Raji (cell line): Measurements from ENCODE around the gene GNG14.
A peak's percentile ranks its signal among the peaks of the same experiment; 100 is the strongest.

Experiments
- POLR2A ChIP-seq: IDR thresholded peaks from 2 replicates; pipeline ENCODE4 v1.6.1; 2011; ENCODE audit warnings: low read depth, low read length, control low read depth; ENCODE audit not compliant: insufficient read depth

Gene GNG14

DNA sequence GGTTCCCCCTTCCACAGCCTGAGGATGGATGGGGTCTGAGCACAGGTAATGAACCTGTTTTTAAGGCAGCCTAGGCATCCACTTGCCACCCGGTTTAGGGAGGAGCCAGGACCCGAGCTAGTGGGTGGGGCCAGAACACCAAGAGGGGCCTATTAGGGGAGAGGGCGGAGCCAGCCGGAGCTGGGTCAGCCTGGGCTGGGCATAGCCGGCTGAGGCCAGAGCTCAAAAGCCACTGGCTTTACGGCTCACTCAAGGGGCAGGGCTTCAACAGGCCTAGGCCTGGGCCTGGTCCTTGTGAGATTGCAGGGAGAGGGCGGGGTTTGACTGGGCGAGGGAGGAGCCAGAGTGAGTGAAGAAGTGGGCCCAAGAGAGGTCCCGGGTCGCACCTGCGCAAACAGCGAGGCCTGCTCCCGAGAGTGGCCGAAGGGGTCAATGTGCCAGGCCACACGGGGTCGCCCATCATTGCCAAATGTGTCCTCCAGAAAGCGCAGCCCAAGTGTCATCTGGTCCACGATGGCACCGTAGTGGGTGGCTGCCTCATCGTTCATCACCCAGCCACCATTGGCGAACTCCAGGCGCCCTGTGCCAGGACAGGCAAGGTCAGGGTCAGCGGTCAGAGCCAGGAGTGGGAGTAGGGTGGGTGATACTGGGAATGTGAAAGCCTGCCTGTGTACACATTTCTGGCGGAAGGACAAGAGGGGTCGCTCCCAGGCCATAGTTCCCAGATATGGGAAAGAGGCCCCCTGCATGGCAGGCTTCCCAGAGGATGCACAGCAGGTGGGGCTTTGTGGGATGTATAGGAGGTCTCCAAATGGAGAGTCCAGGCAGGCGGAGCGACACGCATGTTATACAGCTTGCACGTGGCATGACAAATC is 23.2 kb upstream of the GNG14 start:
- TF ChIP-seq POLR2A: no peak

DNA sequence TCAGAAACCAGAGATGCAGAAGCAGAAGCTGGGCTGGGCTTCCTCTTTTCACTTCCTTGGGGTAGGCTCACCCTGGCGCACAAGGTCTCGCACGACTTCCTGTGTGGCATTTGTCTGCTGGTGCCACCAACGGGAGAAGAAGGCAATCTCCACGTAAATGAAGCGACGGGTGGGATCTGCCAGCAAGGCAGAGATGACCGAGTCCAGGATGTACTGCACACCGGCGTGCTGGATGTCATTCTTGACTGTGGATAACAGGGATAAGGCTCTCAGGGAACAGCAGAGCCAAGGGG is 22.6 kb upstream of the GNG14 start:
- TF ChIP-seq POLR2A: peak; percentile 74

DNA sequence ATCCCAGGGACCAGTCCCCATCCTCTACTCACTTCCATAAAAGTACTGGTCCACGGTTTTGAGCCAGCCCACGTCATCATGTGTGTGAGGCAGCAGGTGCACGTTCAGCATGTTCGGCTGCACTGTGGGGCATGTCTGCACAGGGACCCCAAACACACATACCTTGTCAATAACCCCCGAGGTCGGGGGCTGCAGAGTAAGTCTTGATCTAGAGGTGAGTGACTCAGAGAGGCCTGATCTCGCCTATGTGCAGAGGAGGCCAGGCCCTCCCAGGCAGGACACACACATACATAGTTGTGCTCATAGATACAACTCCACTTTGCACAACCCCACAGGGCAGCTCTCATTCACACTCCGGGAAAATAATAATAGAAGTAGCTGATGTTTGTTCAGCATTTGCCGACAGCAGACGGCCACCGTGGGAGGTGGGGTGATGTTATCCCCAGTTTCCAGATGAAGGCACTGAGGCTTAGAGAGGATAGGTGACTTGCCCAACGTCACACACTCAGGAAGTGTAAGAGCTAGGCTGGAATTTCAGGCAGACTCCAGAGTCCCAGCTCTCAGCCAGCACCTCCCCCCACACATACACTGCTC is 22.0 kb upstream of the GNG14 start:
- no peak for TF ChIP-seq POLR2A

DNA sequence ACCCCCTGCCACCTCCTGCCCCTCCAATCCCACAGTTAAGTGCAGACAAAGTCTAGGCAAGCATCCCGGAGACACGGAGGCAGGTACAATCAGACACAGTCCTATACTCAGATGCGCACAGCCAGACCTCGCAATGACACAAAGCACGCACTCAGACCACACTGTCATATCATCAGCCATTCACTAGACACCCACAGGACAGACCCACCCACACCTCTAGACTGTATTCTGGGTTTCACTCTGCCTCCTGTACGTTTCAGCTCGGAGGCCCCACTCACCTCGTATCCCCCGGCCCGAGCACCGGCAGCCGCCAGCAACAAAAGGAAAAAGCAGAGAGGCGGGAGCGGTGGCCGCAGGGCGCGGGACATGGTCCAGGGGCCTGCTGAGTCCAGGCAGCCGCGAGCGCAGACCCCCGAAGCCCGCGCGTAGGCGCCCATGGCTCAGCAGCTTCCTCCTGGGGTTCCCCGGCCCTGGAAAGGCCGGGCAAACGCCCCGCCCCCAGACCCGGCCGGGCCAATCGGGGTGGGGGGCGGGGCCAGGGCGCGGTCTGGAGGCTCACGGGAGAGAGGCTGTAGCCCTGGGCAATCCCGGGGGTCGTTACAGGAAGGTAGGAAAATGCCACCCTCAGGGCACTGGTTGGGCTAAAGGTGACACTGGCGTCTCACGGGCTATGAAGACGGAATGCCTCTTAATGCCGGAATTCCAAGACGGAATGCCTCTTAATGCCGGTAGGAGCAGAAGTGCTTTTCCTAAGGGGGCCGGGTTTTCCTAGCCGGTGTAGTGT is 21.3 kb upstream of the GNG14 start, which contains the start of the genes MAN2B1 and WDR83:
Gene MAN2B1 (minus strand): TSS at position 478 of the 784 bp plus-strand sequence. CDS start 41 bp downstream, at position 437.
Gene WDR83 (plus strand): TSS at position 543 of the 784 bp plus-strand sequence. CDS start 2,984 bp downstream, outside the sequence.
- peak; percentile 77 for TF ChIP-seq POLR2A

DNA sequence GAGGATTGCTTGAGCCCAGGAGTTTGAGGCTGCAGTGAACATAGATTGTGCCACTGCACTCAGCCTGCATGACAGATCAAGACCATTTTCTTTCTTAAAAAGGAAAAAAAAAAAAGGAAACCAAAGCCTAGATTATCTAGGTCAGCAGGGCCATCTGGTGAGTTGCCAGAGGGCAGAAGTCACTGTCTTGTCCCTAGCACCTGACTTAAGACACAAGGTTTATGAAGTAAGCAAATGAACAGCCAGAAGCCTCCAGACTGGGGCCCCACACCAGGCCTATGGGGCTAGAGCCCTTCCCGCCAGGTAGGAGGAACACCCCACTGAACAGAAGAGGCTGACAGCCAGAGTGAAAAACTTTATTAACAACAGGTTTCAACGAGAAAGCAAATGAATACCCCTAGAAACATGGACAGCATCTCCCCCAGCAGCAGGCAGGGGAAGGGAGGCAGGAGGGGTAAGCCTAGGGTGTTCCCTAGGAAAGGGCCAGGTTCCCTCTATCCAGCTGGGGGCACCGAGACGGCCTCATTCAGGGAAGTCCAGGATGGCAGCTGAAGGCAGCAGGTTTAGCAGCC is 20.0 kb upstream of the GNG14 start:
- no peak for TF ChIP-seq POLR2A

DNA sequence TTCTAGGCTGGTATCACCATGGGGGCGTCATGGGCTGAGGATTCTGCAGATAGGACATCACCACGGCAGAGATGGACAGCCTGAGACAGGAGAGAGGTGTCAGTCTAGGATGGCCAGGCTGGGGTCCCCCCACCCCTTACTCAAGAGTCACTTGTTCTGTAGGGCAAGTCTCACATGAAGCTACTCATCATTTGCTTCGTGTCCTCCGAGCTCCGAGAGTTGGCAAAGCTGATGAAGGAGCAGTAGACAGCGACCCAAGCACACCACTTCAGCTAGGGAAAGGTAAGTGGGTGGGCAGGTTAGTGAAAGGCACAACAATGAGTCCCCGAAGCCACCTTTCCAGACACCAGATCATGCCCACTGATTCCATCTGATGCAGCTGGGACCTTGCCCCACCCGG is 19.5 kb upstream of the GNG14 start:
- TF ChIP-seq POLR2A: no peak

DNA sequence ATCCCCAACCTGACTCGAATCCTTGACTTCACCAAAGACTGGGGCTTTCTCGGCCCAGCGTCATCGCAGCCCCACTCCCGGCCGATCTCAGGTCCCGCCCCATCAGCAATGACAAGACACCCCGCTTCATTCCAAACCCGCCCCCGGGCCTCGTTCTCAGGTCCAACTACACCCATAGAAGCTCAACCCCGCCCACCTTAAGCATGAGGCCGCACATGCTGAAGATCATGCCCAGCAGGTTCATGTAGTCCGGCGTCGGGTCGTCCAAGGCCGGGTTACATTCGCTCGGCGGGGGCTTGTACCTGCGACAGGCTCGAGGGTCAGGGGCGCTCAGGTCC is 18.9 kb upstream of the GNG14 start:
- TF ChIP-seq POLR2A: no peak

DNA sequence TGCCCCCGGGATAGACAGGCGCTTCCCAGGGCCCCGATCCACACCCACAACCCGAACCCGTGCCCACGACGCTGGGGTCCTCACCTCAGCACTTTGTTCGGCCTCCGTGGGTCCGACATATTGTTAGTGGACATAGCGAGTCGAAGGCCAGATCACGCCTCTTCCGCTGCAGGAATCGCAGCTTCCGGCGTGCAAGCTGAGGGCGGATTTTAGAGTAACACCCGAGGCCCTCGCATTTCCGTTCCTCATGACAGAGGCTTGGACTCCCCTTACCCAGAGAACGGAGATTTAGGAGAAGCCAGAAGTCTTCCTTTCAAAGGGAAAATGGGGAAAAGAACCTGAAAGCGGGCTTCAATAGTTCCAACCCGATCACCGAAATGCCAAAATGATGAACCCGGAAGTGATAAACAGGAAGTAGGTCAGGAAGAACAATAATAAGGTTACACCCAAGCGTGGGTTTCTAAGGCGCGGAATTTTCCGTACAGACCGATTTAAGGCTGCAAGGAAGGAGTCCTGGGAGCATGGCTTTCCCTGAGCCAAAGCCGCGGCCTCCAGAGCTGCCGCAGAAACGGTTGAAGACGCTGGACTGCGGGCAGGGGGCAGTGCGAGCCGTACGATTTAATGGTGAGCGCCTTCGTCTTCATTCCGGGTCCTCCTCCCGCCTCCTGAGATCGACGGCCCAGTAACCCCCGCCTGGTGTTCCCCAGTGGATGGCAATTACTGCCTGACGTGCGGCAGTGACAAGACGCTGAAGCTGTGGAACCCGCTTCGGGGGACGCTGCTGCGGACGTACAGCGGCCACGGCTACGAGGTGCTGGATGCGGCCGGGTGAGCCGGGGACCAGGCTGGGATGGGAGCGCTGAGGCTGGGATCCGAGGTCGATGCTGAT is 18.3 kb upstream of the GNG14 start:
- TF ChIP-seq POLR2A: peak; percentile 69

DNA sequence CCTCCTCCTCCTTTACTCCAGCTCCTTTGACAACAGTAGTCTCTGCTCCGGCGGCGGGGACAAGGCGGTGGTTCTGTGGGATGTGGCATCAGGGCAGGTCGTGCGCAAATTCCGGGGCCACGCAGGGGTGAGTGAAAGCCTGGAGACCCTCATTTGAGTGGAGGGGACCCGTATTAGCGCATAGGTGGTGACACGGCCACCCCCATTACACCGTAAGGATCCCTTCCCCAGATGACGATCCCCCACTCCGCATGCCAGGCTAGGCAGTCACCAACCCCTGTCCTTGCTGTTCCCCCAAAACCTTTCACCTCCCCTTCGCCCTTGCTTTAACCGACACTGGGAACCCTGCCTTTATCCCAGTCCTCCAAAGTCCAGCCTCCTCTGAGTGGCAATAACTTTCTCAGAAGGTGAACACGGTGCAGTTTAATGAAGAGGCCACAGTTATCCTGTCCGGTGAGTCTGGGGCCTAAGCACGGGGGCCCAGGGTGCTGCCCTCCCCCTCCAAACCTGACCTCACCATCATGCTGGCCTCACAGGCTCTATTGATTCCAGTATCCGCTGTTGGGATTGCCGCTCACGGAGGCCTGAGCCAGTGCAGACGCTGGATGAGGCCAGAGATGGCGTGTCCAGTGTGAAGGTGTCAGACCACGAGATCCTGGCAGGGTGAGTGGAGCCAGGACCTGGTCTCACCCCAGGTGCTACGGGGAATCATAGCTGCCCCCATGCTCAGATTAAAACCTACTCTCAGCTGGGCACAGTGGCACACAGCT is 17.5 kb upstream of the GNG14 start:
- no peak for TF ChIP-seq POLR2A

DNA sequence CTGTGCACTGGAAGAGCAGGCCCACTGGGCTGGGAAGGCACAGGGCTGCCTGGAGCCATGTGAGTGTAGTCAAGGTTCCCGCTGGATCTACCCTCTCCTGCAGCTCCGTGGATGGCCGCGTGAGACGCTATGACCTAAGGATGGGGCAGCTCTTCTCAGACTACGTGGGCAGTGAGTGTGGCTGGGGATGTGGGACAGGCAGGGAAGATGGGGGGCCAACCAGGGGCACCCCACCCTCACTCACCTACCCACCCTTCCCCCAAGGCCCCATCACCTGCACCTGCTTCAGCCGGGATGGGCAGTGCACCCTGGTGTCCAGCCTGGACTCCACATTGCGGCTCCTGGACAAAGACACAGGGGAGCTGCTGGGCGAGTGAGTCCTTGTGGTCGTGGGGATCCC is 15.1 kb upstream of the GNG14 start:
- no peak for TF ChIP-seq POLR2A

DNA sequence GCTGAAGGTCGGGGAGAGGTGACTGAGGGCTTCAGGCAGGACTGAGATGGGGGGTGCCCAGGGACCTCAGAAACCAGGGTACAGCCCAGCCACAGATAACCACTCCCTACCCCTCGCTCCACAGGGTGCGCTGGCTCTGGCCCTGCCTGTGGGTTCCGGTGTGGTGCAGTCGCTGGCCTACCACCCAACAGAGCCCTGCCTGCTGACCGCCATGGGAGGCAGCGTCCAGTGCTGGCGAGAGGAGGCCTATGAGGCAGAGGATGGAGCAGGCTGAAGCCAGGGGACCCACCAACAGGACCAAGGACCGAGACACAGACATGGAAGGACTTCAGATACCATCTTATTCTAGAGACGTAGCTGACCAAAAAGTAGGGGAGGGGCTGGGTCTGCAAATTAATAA is 12.4 kb upstream of the GNG14 start:
- TF ChIP-seq POLR2A: no peak

DNA sequence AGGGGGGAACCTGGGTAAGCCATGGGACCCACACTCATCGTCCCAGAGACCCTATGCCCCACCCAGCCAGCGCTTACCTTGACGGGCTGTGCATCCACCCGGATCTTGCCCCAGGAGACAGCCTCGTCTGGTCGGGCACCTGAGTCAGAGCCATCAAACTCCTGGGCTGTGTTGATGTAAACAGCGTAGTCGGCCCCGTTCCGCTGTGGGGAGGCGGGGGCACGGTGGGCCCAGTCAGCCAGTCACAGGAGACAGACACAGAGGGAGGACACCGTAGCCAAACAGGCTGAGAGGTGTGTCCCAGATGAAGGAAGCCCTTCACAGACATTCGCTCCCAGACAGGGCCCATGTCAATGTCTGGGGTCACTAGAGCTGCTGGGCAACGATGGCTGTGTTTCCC is 11.9 kb upstream of the GNG14 start:
- TF ChIP-seq POLR2A: no peak

DNA sequence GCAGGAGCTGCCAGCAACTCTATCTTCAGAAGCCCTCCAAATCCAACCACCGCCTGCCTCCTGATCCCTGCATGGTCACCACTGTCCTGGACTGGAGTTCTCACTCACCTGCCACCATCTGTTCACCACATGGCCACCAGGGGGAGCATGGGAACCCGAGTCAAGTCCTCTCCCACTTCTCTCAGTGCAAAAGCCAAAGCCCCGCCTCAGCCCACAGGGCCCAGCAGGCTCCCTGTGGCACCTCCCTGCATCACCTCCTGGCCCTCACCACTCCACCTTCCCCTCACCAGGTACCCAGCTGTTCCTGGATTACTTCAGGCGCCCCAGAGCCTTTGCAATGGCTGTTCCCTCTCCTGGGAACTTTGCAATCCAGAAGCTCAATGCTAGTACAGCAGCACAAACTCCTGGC is 11.4 kb upstream of the GNG14 start:
- no peak for TF ChIP-seq POLR2A

DNA sequence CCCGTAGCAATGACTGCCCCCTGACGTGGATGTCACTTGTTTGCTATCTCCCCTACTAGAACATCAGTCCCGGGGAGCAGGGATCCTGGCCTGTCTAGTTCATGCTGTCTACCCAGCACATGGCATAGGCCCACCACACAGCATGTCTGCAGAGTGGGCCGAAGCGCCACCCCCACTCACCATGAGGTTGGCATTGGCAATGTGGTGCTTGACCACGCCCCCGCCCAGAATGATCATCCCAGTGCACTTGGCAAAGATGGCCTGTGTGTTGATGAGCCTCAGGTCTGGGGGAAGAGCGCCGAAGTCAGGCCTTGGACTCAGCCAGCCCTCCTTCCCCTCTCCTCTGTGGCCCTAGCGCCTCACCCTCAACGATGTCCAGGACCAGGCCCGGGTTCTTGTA is 10.9 kb upstream of the GNG14 start:
- TF ChIP-seq POLR2A: no peak
